Lower lobe of right lung (tissue), 2 donors: Measurements from ENCODE around the gene RFT1. TPM values are rescaled to one million over a fixed set of nuclear protein-coding genes. Genes with fewer than 3 reads are reported as not detected.
A peak's percentile ranks its signal among the peaks of the same experiment; 100 is the strongest.

Experiments
- ATAC-seq, 2 donors: fragments of 200-7000 bp; cut with Tn5 transposase; one replicate each; pipeline ENCODE4 v1.9.1; 2020 to 2022; ENCODE audit warnings: mild to moderate bottlenecking in 2 of 2, moderate library complexity in 2 of 2
- DNase-seq: peaks from one replicate; pipeline ENCODE4 v3.0.0-alpha.2; 2020
- H3K27ac ChIP-seq: fragments of 200-600 bp; one replicate; pipeline ENCODE4 v1.8.0; 2022
- H3K27me3 ChIP-seq: fragments of 200-600 bp; one replicate; pipeline ENCODE4 v1.8.0; 2022; ENCODE audit warnings: low read depth
- H3K36me3 ChIP-seq: fragments of 200-600 bp; one replicate; pipeline ENCODE4 v1.8.0; 2022; ENCODE audit warnings: mild to moderate bottlenecking
- H3K4me1 ChIP-seq: fragments of 200-600 bp; one replicate; pipeline ENCODE4 v1.8.0; 2022
- H3K4me3 ChIP-seq: fragments of 200-600 bp; one replicate; pipeline ENCODE4 v1.8.0; 2022; ENCODE audit warnings: mild to moderate bottlenecking
- H3K9me3 ChIP-seq: fragments of 200-600 bp; one replicate; pipeline ENCODE4 v1.8.0; 2022
- intact Hi-C: fragments of 100-400 bp; cut with DNase I; formaldehyde crosslinking; loops from one replicate; pipeline ENCODE4 v1.11.0; 2022
- total RNA-seq: library from RNA; stranded (reverse); fragmentation: NEBNext Ultra II Directional; extraction: Animal tissue kit (Norgen Biotek cat#: 25700); gene quantifications from one replicate; pipeline ENCODE4 v1.2.1, GENCODE V29; 2021
- TF ChIP-seq, protein P1 (sequence below): fragments of 200-600 bp; IDR thresholded peaks from one replicate; pipeline ENCODE4 v1.8.0; 2022; ENCODE audit warnings: antibody characterized with exemption, mild to moderate bottlenecking
- donor health status: DM: no; HTN: yes; CAD: no; lungs with severe emphysema.

The RFT1 gene
- total RNA-seq, 1 donor from 2014 or later: 18.3 TPM

- peak; percentile 77 for DNase-seq
Observed at GRCh38 chr3:53045518-53046170, 84.6 kb downstream of the RFT1 start, which contains the start of gene SFMBT1. TSS of gene SFMBT1 (minus strand) at chr3:53046073. CDS start at chr3:52969128, 76,945 bp downstream.

GRCh38 chr3:53044711-53045517 lies 85.3 kb downstream of the RFT1 start:
- H3K27me3 ChIP-seq: no peaks in the 10 kb centered on the region
- TF ChIP-seq, protein P1, sequence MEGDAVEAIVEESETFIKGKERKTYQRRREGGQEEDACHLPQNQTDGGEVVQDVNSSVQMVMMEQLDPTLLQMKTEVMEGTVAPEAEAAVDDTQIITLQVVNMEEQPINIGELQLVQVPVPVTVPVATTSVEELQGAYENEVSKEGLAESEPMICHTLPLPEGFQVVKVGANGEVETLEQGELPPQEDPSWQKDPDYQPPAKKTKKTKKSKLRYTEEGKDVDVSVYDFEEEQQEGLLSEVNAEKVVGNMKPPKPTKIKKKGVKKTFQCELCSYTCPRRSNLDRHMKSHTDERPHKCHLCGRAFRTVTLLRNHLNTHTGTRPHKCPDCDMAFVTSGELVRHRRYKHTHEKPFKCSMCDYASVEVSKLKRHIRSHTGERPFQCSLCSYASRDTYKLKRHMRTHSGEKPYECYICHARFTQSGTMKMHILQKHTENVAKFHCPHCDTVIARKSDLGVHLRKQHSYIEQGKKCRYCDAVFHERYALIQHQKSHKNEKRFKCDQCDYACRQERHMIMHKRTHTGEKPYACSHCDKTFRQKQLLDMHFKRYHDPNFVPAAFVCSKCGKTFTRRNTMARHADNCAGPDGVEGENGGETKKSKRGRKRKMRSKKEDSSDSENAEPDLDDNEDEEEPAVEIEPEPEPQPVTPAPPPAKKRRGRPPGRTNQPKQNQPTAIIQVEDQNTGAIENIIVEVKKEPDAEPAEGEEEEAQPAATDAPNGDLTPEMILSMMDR: no peak
- peak; percentile 71 for DNase-seq
- H3K27ac ChIP-seq: peak overlapping the region; percentile 90
- peak overlapping the region; percentile 77 for H3K4me3 ChIP-seq
- peaks cover 26% of the 10 kb centered on the region for H3K4me1 ChIP-seq
- intact Hi-C loops: no loop called here
- H3K36me3 ChIP-seq: no peaks in the 10 kb centered on the region
- ATAC-seq: peak; percentile 67 to 79
- H3K9me3 ChIP-seq: no peaks in the 10 kb centered on the region

More at GRCh38 chr3:53045518-53046170, 84.6 kb downstream of the RFT1 start, which contains the start of gene SFMBT1:
- TF ChIP-seq, protein P1: no peak
- Histone ChIP-seq H3K36me3 (no peaks in the 10 kb centered on the region), H3K4me1 (peaks cover 21% of the 10 kb centered on the region), H3K27ac (peak within 1 kb of the TSS; percentile 90), H3K4me3 (peak within 1 kb of the TSS; percentile 85), H3K27me3 (no peaks in the 10 kb centered on the region), H3K9me3 (no peaks in the 10 kb centered on the region)
- intact Hi-C loops: no loop called here
- peak; percentile 83 to 89 for ATAC-seq

- no peak for ATAC-seq
- Histone ChIP-seq H3K9me3 (no peaks in the 10 kb centered on the region), H3K4me1 (peaks cover 26% of the 10 kb centered on the region), H3K36me3 (no peaks in the 10 kb centered on the region), H3K4me3 (peak overlapping the region; percentile 77), H3K27ac (peak overlapping the region; percentile 90), H3K27me3 (no peaks in the 10 kb centered on the region)
- TF ChIP-seq, protein P1: no peak
- no peak for DNase-seq
- intact Hi-C loops: no loop called here
Observed at GRCh38 chr3:53044371-53044710, 85.9 kb downstream of the RFT1 start.

- no peak for DNase-seq
- ATAC-seq: no peak
Observed at GRCh38 chr3:53043738-53044137, 86.5 kb downstream of the RFT1 start.

DNA sequence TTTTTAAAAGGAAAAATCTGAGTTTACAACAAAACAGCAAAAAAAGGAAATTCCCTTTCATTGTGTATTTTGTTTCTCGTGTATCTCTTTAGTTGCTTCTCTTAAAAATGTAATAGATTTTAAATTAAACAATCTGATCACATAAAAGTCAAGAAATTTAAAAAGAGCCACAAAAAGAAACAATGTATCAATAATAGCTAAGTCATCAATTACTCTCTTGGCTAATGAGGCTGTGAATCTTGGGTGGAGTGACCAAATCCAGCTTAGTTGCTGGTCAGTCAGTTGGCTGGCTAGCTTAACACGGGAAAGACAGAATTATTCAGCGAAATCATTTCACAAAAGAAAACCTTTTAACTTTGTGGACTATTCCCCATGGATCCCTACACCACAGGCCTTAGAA lies 87.6 kb downstream of the RFT1 start:
- TF ChIP-seq, protein P1: no peak

More at GRCh38 chr3:53043738-53044137, 86.5 kb downstream of the RFT1 start:
- TF ChIP-seq, protein P1: no peak
- H3K9me3 ChIP-seq: no peaks in the 10 kb centered on the region
- H3K27me3 ChIP-seq: no peaks in the 10 kb centered on the region
- H3K4me3 ChIP-seq: no peak overlapping the region
- no peak overlapping the region for H3K27ac ChIP-seq
- intact Hi-C loops: no loop called here
- H3K4me1 ChIP-seq: peaks cover 26% of the 10 kb centered on the region
- no peaks in the 10 kb centered on the region for H3K36me3 ChIP-seq

More for the DNA sequence above, 87.6 kb downstream of the RFT1 start:
- DNase-seq: no peak
- intact Hi-C loops: no loop called here
- H3K4me1 ChIP-seq: peaks cover 26% of the 10 kb centered on the region
- no peak overlapping the region for H3K4me3 ChIP-seq
- H3K27me3 ChIP-seq: no peaks in the 10 kb centered on the region
- ATAC-seq: no peak
- H3K27ac ChIP-seq: no peak overlapping the region
- no peaks in the 10 kb centered on the region for H3K36me3 ChIP-seq
- no peaks in the 10 kb centered on the region for H3K9me3 ChIP-seq
